Spinal cord (tissue), 10 donors: ENCODE results near the gene NQO2. TPM values are rescaled to one million over a fixed set of nuclear protein-coding genes. Genes with fewer than 3 reads are reported as not detected.
"Not testable (repeated sequence)": the region's sequence is repeated elsewhere in the genome, so short reads cannot be mapped to it uniquely, and the experiment has no call there.

ENCODE experiments used
- DNase-seq, 6 donors: peaks; one replicate each; pipeline versions ENCODE4 v3.0.0 to v3.0.0-alpha.2; 2013 to 2015; ENCODE audit warnings: low spot score in 6 of 6, low read depth in 4 of 6
- H3K27ac ChIP-seq: one replicate; pipeline ENCODE4 v1.5.1; 2013; ENCODE audit warnings: low read depth, low read length, control low read depth
- H3K27me3 ChIP-seq: one replicate; pipeline ENCODE4 v1.6.1; 2013; ENCODE audit warnings: low read length; ENCODE audit not compliant: control insufficient read depth, insufficient read depth
- H3K36me3 ChIP-seq: one replicate; pipeline ENCODE4 v1.6.1; 2013; ENCODE audit warnings: low read length; ENCODE audit not compliant: control insufficient read depth, insufficient read depth
- H3K4me1 ChIP-seq: one replicate; pipeline ENCODE4 v1.6.1; 2013; ENCODE audit warnings: low read length; ENCODE audit not compliant: control insufficient read depth, insufficient read depth
- H3K4me3 ChIP-seq: one replicate; pipeline ENCODE4 v1.5.1; 2013; ENCODE audit warnings: low read depth, low read length, control low read depth
- H3K9me3 ChIP-seq: one replicate; pipeline ENCODE4 v1.6.1; 2013; ENCODE audit warnings: low read length; ENCODE audit not compliant: control insufficient read depth, insufficient read depth
- WGBS: methylation state at CpG from one replicate; pipeline ENCODE4 v1.1.5; 2013; ENCODE audit warnings: missing lambda C conversion rate; ENCODE audit not compliant: insufficient coverage; 5-methylcytosine and 5-hydroxymethylcytosine counted together
- polyA plus RNA-seq, 2 donors: library from polyadenylated mRNA; unstranded; fragments of 120-200 nt; gene quantifications; one replicate each; pipeline ENCODE4 v1.2.1, GENCODE V29; 2013; ENCODE audit not compliant: insufficient read length in 2 of 2
- total RNA-seq, 2 donors: library from RNA; depleted of rRNA in 1 of 2; stranded (reverse); fragments of 120-200 nt in 1 of 2; fragments of >200 nt in 1 of 2; gene quantifications; one replicate each; pipeline versions ENCODE4 v1.2.3 to v1.2.4, GENCODE V29; 2013 to 2014
- donor health status: healthy.

NQO2 gene
- total and polyA plus RNA-seq, 4 donors: 12.2 to 63.0 (median 42.8) TPM

GRCh38 chr6:2993755-2994317 is 5.9 kb upstream of the NQO2 start:
- H3K4me3 ChIP-seq: no peak overlapping the region
- 100% methylated on average over 1 of the region's 4 CpGs for WGBS

GRCh38 chr6:2998249-2998997 is 1.3 kb upstream of the NQO2 start:
- 0% methylated on average over 7 of the region's 16 CpGs for WGBS
- not testable (repeated sequence) for H3K36me3 ChIP-seq, H3K27me3 ChIP-seq, H3K9me3 ChIP-seq
- Histone ChIP-seq H3K4me3 (peak overlapping the region; percentile 71), H3K4me1 (peaks cover 23% of the 10 kb centered on the region), H3K27ac (peak overlapping the region; percentile 75)
- peak in 3 of 6 donors; percentile 6 to 46 (median 39) for DNase-seq

More at GRCh38 chr6:2993755-2994317, 5.9 kb upstream of the NQO2 start:
- peaks cover 14% of the 10 kb centered on the region for H3K4me1 ChIP-seq
- no peak for DNase-seq
- no peaks in the 10 kb centered on the region for H3K27me3 ChIP-seq
- no peak overlapping the region for H3K27ac ChIP-seq
- H3K36me3 ChIP-seq: peaks cover 4% of the 10 kb centered on the region
- H3K9me3 ChIP-seq: no peaks in the 10 kb centered on the region

- WGBS: 0% methylated on average over 24 of the region's 30 CpGs
- DNase-seq: peak in 1 of 6 donors; percentile 67
- peak overlapping the region; percentile 75 for H3K27ac ChIP-seq
- peaks cover under 1% of the 10 kb centered on the region for H3K36me3 ChIP-seq
- peak overlapping the region; percentile 71 for H3K4me3 ChIP-seq
- peaks cover 23% of the 10 kb centered on the region for H3K4me1 ChIP-seq
- H3K27me3 ChIP-seq: no peaks in the 10 kb centered on the region
- no peaks in the 10 kb centered on the region for H3K9me3 ChIP-seq
These were observed 586 bp upstream of the NQO2 start for GRCh38 chr6:2998998-2999617.

DNA sequence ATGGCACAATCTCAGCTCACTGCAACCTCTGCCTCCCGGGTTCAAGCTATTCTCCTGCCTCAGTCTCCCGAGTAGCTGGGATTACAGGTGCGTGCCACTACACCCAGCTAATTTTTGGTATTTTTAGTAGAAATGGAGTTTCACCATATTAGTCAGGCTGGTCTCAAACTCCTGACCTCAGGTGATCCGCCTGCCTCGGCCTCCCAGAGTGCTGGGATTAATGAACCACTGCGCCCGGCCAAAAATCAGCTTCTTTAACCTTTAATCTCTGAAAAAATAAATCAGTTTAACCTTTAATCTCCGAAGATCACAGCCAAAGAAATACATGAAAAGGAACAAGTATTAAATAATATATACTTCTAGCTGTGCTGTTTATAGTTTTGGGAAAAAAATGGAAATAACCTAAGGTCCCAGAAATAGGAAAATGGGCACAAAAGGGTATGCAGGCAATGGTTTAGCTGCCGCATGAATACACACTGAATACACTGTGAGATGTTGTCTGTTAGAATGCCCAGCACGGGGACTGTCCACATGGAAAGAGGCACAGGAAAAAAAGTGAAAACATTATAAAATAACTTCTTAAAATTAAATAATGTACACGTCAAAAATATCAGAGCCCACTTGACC is 1.6 kb downstream of the NQO2 start:
- 82% methylated on average over 2 of the region's 11 CpGs for WGBS
- Histone ChIP-seq H3K9me3 (no peaks in the 10 kb centered on the region), H3K4me3 (no peak overlapping the region), H3K36me3 (peaks cover 15% of the 10 kb centered on the region), H3K4me1 (peaks cover 23% of the 10 kb centered on the region), H3K27ac (no peak overlapping the region), H3K27me3 (no peaks in the 10 kb centered on the region)
- DNase-seq: no peak

DNA sequence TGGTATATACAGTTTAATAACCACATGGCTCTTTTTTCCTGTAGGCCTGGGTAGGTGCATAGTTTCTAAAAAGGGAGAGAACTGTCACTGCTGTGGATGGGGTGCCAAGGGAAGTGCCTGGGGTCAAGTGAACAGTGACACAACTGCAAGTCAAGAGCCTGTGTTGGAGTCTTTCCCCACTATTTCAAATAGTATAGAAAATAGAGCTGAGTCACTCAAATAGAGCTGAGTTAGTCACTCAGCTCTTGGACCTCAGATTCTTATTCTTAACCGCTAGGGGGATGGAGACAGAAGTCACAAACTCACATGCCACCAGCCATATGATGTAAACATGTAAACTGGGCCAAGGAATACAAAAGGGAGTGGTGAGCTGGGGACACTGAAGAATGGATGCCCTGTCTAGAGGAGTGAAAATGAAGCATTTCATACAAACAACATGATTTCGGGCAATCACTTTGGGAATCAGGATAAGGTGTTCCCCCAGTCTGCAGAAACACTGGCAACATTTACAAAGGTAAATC is 2.1 kb downstream of the NQO2 start:
- Histone ChIP-seq H3K4me1 (peaks cover 23% of the 10 kb centered on the region), H3K27me3 (no peaks in the 10 kb centered on the region), H3K36me3 (peaks cover 16% of the 10 kb centered on the region), H3K4me3 (no peak overlapping the region), H3K27ac (no peak overlapping the region), H3K9me3 (no peaks in the 10 kb centered on the region)
- DNase-seq: peak in 2 of 6 donors; percentile 18 to 53
- 71% methylated on average over 1 of the region's 2 CpGs for WGBS

DNA sequence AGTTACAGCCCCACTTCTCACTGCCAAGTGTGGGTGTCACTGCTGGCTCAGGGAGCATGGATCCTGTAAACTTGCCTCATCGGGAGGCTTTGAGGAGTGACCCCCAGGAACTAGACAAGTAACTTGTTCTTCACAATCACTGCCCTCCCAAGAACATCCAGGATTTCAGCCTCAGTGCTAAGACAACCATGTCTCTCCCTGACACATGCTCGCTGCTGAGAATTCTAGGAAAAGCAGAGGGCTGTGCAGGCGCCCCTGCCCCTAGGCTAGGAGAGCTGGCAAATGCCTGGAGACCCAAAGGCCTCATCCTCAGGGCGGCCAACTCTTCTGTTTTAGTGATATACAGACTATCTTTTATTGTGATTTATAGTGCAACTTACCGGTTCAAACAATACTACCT is 3.5 kb downstream of the NQO2 start:
- not testable (repeated sequence) for H3K9me3 ChIP-seq, H3K4me3 ChIP-seq, H3K27ac ChIP-seq, DNase-seq, H3K27me3 ChIP-seq
- Histone ChIP-seq H3K4me1 (peaks cover 23% of the 10 kb centered on the region), H3K36me3 (peaks cover 20% of the 10 kb centered on the region)
- 100% methylated on average over 1 of the region's 5 CpGs for WGBS

DNA sequence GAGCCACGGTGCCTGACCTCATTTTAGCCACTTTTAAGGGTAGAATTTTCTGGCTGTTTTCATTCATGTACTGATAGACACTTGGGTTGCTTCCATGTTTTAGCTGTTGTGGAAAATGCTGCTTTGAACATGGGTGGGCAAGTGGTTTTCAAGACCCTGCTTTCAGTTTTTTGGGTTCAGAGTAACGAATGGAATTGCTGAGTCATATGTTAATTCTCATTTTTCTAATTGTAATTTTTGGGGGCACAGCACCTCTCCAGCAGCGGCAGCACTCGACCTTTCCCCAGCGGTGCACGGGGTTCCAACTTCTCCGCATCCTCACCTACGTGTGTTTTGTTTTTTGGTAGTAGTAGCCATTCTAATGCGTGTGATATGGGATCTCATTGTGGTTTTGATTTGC is 5.4 kb downstream of the NQO2 start:
- Histone ChIP-seq H3K4me3 (no peak overlapping the region), H3K27me3 (no peaks in the 10 kb centered on the region), H3K36me3 (peaks cover 20% of the 10 kb centered on the region), H3K9me3 (no peaks in the 10 kb centered on the region), H3K4me1 (peaks cover 7% of the 10 kb centered on the region), H3K27ac (no peak overlapping the region)
- DNase-seq: no peak
- no CpG with 5 or more reads among the region's 9 CpGs for WGBS

- H3K27ac ChIP-seq: no peak overlapping the region
- no peak overlapping the region for H3K4me3 ChIP-seq
- H3K4me1 ChIP-seq: no peaks in the 10 kb centered on the region
- H3K36me3 ChIP-seq: peaks cover 25% of the 10 kb centered on the region
- no peak for DNase-seq
- WGBS: 88% methylated on average over 9 of the region's 9 CpGs
- H3K27me3 ChIP-seq: no peaks in the 10 kb centered on the region
- H3K9me3 ChIP-seq: no peaks in the 10 kb centered on the region
These were observed 6.2 kb downstream of the NQO2 start for GRCh38 chr6:3005874-3006273.

GRCh38 chr6:3006476-3006875 is 6.8 kb downstream of the NQO2 start:
- no peak overlapping the region for H3K4me3 ChIP-seq
- H3K27ac ChIP-seq: no peak overlapping the region
- no peak for DNase-seq
- peaks cover 25% of the 10 kb centered on the region for H3K36me3 ChIP-seq
- no peaks in the 10 kb centered on the region for H3K27me3 ChIP-seq
- 100% methylated on average over 1 of the region's 5 CpGs for WGBS
- no peaks in the 10 kb centered on the region for H3K4me1 ChIP-seq
- peaks cover 2% of the 10 kb centered on the region for H3K9me3 ChIP-seq
